GM19025 (cell line): Measurements from ENCODE around the gene DENND2A.
"Not testable (repeated sequence)": the region's sequence is repeated elsewhere in the genome, so short reads cannot be mapped to it uniquely, and the experiment has no call there.

ENCODE experiments used
- ATAC-seq: cut with Tn5 transposase; IDR thresholded peaks from one replicate; pipeline ENCODE4 v1.9.1; 2021; ENCODE audit warnings: mild to moderate bottlenecking, low read depth, moderate library complexity; ENCODE audit not compliant: unreplicated experiment

Gene DENND2A

GRCh38 chr7:140619915-140620510 lies 20.6 kb downstream of the DENND2A start:
- not testable (repeated sequence) for ATAC-seq

- ATAC-seq, result no peak
Measured at GRCh38 chr7:140619176-140619575, 21.4 kb downstream of the DENND2A start.

GRCh38 chr7:140618306-140618705 lies 22.3 kb downstream of the DENND2A start:
- ATAC-seq, result no peak

GRCh38 chr7:140617081-140617480 lies 23.5 kb downstream of the DENND2A start:
- ATAC-seq, result no peak

GRCh38 chr7:140616328-140616727 lies 24.3 kb downstream of the DENND2A start:
- no peak for ATAC-seq

- no peak for ATAC-seq
Measured at GRCh38 chr7:140611641-140612040, 29.0 kb downstream of the DENND2A start.

- ATAC-seq, result no peak
Measured at GRCh38 chr7:140610204-140611165, 30.1 kb downstream of the DENND2A start.

- no peak for ATAC-seq
Measured at GRCh38 chr7:140609646-140610045, 31.0 kb downstream of the DENND2A start.

GRCh38 chr7:140607441-140607989 lies 33.1 kb downstream of the DENND2A start:
- ATAC-seq, result no peak

- no peak for ATAC-seq
Measured at GRCh38 chr7:140605337-140605736, 35.3 kb downstream of the DENND2A start.

GRCh38 chr7:140604760-140605159 lies 35.9 kb downstream of the DENND2A start:
- ATAC-seq, result no peak

- ATAC-seq, result no peak
Measured at GRCh38 chr7:140604076-140604475, 36.5 kb downstream of the DENND2A start.

- no peak for ATAC-seq
Measured at GRCh38 chr7:140601566-140602174, 38.9 kb downstream of the DENND2A start.

GRCh38 chr7:140600341-140600740 lies 40.3 kb downstream of the DENND2A start:
- no peak for ATAC-seq

- ATAC-seq, result no peak
Measured at GRCh38 chr7:140597428-140597949, 43.1 kb downstream of the DENND2A start.

- no peak for ATAC-seq
Measured at GRCh38 chr7:140596519-140597427, 43.8 kb downstream of the DENND2A start.

GRCh38 chr7:140595468-140596092 lies 45.0 kb downstream of the DENND2A start:
- ATAC-seq, result no peak

- no peak for ATAC-seq
Measured at GRCh38 chr7:140594131-140594691, 46.4 kb downstream of the DENND2A start.

- peak; percentile 55 for ATAC-seq
Measured at GRCh38 chr7:140593672-140593982, 47.0 kb downstream of the DENND2A start.
